ENCODE results near the gene PALLD. TPM values are rescaled to one million over a fixed set of nuclear protein-coding genes. Genes with fewer than 3 reads are reported as not detected.
"Not testable (repeated sequence)": the region's sequence is repeated elsewhere in the genome, so short reads cannot be mapped to it uniquely, and the experiment has no call there.

PALLD gene
- total RNA-seq, 3 donors from 2014 or later: 112 to 663 (median 150) TPM

- no peak overlapping the region for H3K4me3 ChIP-seq
- H3K4me1 ChIP-seq (ENCODE audit: low read depth): no peaks in the 10 kb centered on the region
- H3K9me3 ChIP-seq: peaks cover 32% of the 10 kb centered on the region
- no peak for ATAC-seq
- TF ChIP-seq, protein P1, sequence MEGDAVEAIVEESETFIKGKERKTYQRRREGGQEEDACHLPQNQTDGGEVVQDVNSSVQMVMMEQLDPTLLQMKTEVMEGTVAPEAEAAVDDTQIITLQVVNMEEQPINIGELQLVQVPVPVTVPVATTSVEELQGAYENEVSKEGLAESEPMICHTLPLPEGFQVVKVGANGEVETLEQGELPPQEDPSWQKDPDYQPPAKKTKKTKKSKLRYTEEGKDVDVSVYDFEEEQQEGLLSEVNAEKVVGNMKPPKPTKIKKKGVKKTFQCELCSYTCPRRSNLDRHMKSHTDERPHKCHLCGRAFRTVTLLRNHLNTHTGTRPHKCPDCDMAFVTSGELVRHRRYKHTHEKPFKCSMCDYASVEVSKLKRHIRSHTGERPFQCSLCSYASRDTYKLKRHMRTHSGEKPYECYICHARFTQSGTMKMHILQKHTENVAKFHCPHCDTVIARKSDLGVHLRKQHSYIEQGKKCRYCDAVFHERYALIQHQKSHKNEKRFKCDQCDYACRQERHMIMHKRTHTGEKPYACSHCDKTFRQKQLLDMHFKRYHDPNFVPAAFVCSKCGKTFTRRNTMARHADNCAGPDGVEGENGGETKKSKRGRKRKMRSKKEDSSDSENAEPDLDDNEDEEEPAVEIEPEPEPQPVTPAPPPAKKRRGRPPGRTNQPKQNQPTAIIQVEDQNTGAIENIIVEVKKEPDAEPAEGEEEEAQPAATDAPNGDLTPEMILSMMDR (IDR thresholded peaks at IDR 0.05): no peak
- no peaks in the 10 kb centered on the region for H3K36me3 ChIP-seq (ENCODE audit: low read depth)
- DNase-seq: no peak
- intact Hi-C loops (cut with DNase I, micrococcal nuclease): no loop called here
These were observed 436.6 kb downstream of the PALLD start for GRCh38 chr4:168933423-168933822.

GRCh38 chr4:168937473-168937872 lies 440.6 kb downstream of the PALLD start:
- not testable (repeated sequence) for ATAC-seq

DNA sequence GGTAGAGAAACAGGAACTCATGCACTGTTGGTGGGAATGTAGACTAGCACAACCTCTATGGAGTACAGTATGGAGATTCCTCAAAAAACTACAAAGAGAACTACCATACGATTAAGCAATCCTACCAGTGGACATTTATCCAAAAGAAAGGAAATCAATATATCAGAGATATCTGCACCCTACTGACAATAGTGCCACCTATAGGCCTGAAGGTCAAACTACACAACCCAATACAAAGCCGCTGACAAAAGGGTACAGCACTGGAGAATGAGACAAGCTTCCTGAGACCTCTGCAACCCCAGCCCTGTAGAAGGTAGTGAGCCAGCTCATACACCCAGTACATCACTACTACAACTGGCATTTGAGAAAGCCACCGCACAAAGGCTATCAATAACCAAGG lies 446.1 kb downstream of the PALLD start:
- ATAC-seq (peak; percentile 25), DNase-seq (no peak)
- TF ChIP-seq, protein P1 (IDR thresholded peaks at IDR 0.05): no peak
- Histone ChIP-seq H3K4me3 (no peak overlapping the region), H3K36me3 (ENCODE audit: low read depth) (no peaks in the 10 kb centered on the region), H3K4me1 (ENCODE audit: low read depth) (no peaks in the 10 kb centered on the region), H3K9me3 (peaks cover under 1% of the 10 kb centered on the region)
- intact Hi-C loops (cut with DNase I, micrococcal nuclease): no loop called here

More at GRCh38 chr4:168937473-168937872, 440.6 kb downstream of the PALLD start:
- H3K4me1 ChIP-seq (ENCODE audit: low read depth); H3K4me3 ChIP-seq; DNase-seq; H3K36me3 ChIP-seq (ENCODE audit: low read depth); intact Hi-C loops (cut with DNase I, micrococcal nuclease): not testable (repeated sequence)
- peaks cover 21% of the 10 kb centered on the region for H3K9me3 ChIP-seq

- intact Hi-C loops (cut with DNase I, micrococcal nuclease): no loop called here
- Histone ChIP-seq H3K4me3 (no peak overlapping the region), H3K36me3 (ENCODE audit: low read depth) (no peaks in the 10 kb centered on the region), H3K4me1 (ENCODE audit: low read depth) (no peaks in the 10 kb centered on the region), H3K9me3 (no peaks in the 10 kb centered on the region)
- TF ChIP-seq, protein P1 (IDR thresholded peaks at IDR 0.05): no peak
- ATAC-seq (no peak), DNase-seq (no peak)
These were observed 448.4 kb downstream of the PALLD start for GRCh38 chr4:168945291-168945690.

- intact Hi-C loops (cut with DNase I, micrococcal nuclease); H3K4me3 ChIP-seq; H3K9me3 ChIP-seq; H3K4me1 ChIP-seq (ENCODE audit: low read depth); H3K36me3 ChIP-seq (ENCODE audit: low read depth): not testable (repeated sequence)
- DNase-seq (peak in 1 of 3 donors; percentile 47), ATAC-seq (peak; percentile 37)
These were observed 456.0 kb downstream of the PALLD start for GRCh38 chr4:168952821-168953246.

DNA sequence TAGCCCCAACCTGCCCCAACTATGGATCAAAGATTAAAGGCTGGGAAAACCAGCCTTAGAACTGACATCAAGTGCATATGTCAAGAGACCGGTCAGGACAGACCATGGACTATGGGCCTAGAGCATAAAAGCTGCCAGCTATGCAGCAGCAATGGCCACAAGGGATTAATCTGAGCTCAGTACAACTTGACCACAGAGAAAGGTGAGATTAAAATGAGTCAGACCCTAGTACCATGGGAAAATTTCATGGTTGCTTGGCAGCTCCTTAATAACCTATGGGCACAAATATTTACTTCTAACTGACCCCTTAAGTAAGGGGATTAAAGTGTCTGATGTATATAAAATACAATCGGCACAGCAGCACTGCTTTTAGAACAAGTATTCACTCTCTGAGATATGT lies 458.8 kb downstream of the PALLD start:
- intact Hi-C loops (cut with DNase I, micrococcal nuclease): no loop called here
- no peaks in the 10 kb centered on the region for H3K36me3 ChIP-seq (ENCODE audit: low read depth)
- ATAC-seq (no peak), DNase-seq (no peak)
- H3K4me3 ChIP-seq: no peak overlapping the region
- TF ChIP-seq, protein P1 (IDR thresholded peaks at IDR 0.05): no peak
- no peaks in the 10 kb centered on the region for H3K4me1 ChIP-seq (ENCODE audit: low read depth)
- no peaks in the 10 kb centered on the region for H3K9me3 ChIP-seq

GRCh38 chr4:168960716-168961115 lies 463.9 kb downstream of the PALLD start:
- no peaks in the 10 kb centered on the region for H3K9me3 ChIP-seq
- H3K36me3 ChIP-seq (ENCODE audit: low read depth): no peaks in the 10 kb centered on the region
- no peak for ATAC-seq
- no peak for DNase-seq
- TF ChIP-seq, protein P1 (IDR thresholded peaks at IDR 0.05): no peak
- intact Hi-C loops (cut with DNase I, micrococcal nuclease): no loop called here
- H3K4me1 ChIP-seq (ENCODE audit: low read depth): no peaks in the 10 kb centered on the region
- no peak overlapping the region for H3K4me3 ChIP-seq

Measured in mucosa of descending colon (tissue), 3 donors.